Esophagus squamous epithelium (tissue), 5 donors: ENCODE measurements around the gene LRRC56. TPM values are rescaled to one million over a fixed set of nuclear protein-coding genes. Genes with fewer than 3 reads are reported as not detected.

Source experiments
- DNase-seq: peaks from one replicate; lab custom pipeline; 2025; lab: John Stamatoyannopoulos, UW
- H3K27ac ChIP-seq, 4 donors: fragments of 200-600 bp; sonication (generic); one replicate each; pipeline ENCODE4 v1.5.1; 2016 to 2019; ENCODE audit warnings: mild to moderate bottlenecking in 1 of 4
- H3K27me3 ChIP-seq, 4 donors: fragments of 200-600 bp; sonication (generic); 1 replicate in 3 of 4; 2 replicates in 1 of 4; pipeline versions ENCODE4 v1.5.1 to v1.6.0; 2017 to 2021; ENCODE audit warnings: antibody characterized with exemption in 1 of 4
- H3K36me3 ChIP-seq, 3 donors: fragments of 200-600 bp; sonication (generic); one replicate each; pipeline ENCODE4 v1.5.1; 2016 to 2019
- H3K4me1 ChIP-seq, 3 donors: fragments of 200-600 bp; sonication (generic); one replicate each; pipeline ENCODE4 v1.5.1; 2017 to 2019
- H3K4me3 ChIP-seq, 4 donors: fragments of 200-600 bp; sonication (generic); 1 replicate in 3 of 4; 2 replicates in 1 of 4; pipeline ENCODE4 v1.5.1; 2016 to 2019; ENCODE audit warnings: mild to moderate bottlenecking in 2 of 4, moderate library complexity in 1 of 4
- H3K9me3 ChIP-seq, 3 donors: fragments of 200-600 bp; sonication (generic); one replicate each; pipeline ENCODE4 v1.5.1; 2016 to 2019
- CTCF ChIP-seq, 6 experiments: fragments of 450-650 bp in 4 of 6; fragments of 200-600 bp in 2 of 6; sonication (generic) in 2 of 6; IDR thresholded peaks; one replicate each; pipeline ENCODE4 v1.5.1; 2016 to 2019; ENCODE audit warnings: antibody characterized with exemption in 6 of 6, mild to moderate bottlenecking in 4 of 6, moderate library complexity in 4 of 6
- POLR2A ChIP-seq, 4 donors: fragments of 450-650 bp; IDR thresholded peaks; one replicate each; pipeline ENCODE4 v1.6.1; 2017; ENCODE audit warnings: antibody characterized with exemption in 4 of 4, mild to moderate bottlenecking in 4 of 4, moderate library complexity in 3 of 4
- WGBS, 2 donors: methylation state at CpG; one replicate each; pipeline ENCODE4 v1.1.5; 2018; 5-methylcytosine and 5-hydroxymethylcytosine counted together
- intact Hi-C: fragments of 100-400 bp; cut with DNase I; formaldehyde crosslinking; loops from one replicate; pipeline ENCODE4 v1.15.0; 2022
- total RNA-seq, 4 donors: library from RNA; depleted of rRNA; stranded (reverse); fragments of >200 nt; gene quantifications; one replicate each; pipeline ENCODE4 v1.1.0, GENCODE V29; 2016
- donor health status: DM: yes; HTN: yes; CAD: no.

LRRC56 gene
- total RNA-seq, 4 donors from 2014 or later = 0.35 to 2.3 (median 1.2) TPM

- no peak for TF ChIP-seq POLR2A (IDR thresholded peaks at IDR 0.05)
- no peak for TF ChIP-seq CTCF (IDR thresholded peaks at IDR 0.05)
- H3K27me3 ChIP-seq = peaks cover 0 to 64% (median 3%) of the 10 kb centered on the region in 4 donors
- DNase-seq = no peak
- H3K4me3 ChIP-seq = no peak overlapping the region
- intact Hi-C loops = no loop called here
- H3K36me3 ChIP-seq = no peaks in the 10 kb centered on the region
- WGBS, 2 donors = 100% methylated on average over 2 of the region's 12 CpGs; no CpG with 5 or more reads in 1 of the 2 donors
- no peaks in the 10 kb centered on the region for H3K9me3 ChIP-seq
- H3K27ac ChIP-seq = no peak overlapping the region
- peaks cover 15 to 27% (median 20%) of the 10 kb centered on the region in 3 donors for H3K4me1 ChIP-seq
Observed at GRCh38 chr11:551596-551995, 14.3 kb downstream of the LRRC56 start.

GRCh38 chr11:553083-553987 is 16.0 kb downstream of the LRRC56 start:
- Histone ChIP-seq H3K4me3 (no peak overlapping the region), H3K36me3 (no peaks in the 10 kb centered on the region), H3K27ac (no peak overlapping the region), H3K9me3 (no peaks in the 10 kb centered on the region), H3K4me1 (peaks cover 15 to 27% (median 20%) of the 10 kb centered on the region in 3 donors), H3K27me3 (peaks cover 0 to 81% (median 3%) of the 10 kb centered on the region in 4 donors)
- no peak for TF ChIP-seq CTCF (IDR thresholded peaks at IDR 0.05)
- TF ChIP-seq POLR2A (IDR thresholded peaks at IDR 0.05) = no peak
- DNase-seq = no peak
- intact Hi-C loops = no loop called here
- WGBS, 2 donors = 72 to 84% methylated on average over 8 to 16 of the region's 27 CpGs

GRCh38 chr11:553988-554340 is 16.6 kb downstream of the LRRC56 start:
- WGBS, 2 donors = no CpG with 5 or more reads among the region's 11 CpGs
- intact Hi-C loops = no loop called here
- Histone ChIP-seq H3K36me3 (no peaks in the 10 kb centered on the region), H3K4me3 (no peak overlapping the region), H3K27me3 (peaks cover 0 to 88% (median 3%) of the 10 kb centered on the region in 4 donors), H3K27ac (no peak overlapping the region), H3K4me1 (peaks cover 15 to 27% (median 20%) of the 10 kb centered on the region in 3 donors), H3K9me3 (no peaks in the 10 kb centered on the region)
- DNase-seq = no peak
- TF ChIP-seq POLR2A (IDR thresholded peaks at IDR 0.05) (no peak), CTCF (IDR thresholded peaks at IDR 0.05) (no peak)

- Histone ChIP-seq H3K27me3 (peaks cover 0 to 93% (median 3%) of the 10 kb centered on the region in 4 donors), H3K9me3 (no peaks in the 10 kb centered on the region), H3K27ac (no peak overlapping the region), H3K4me3 (peak overlapping the region; percentile 27 to 62 (median 44)), H3K4me1 (peaks cover 15 to 31% (median 20%) of the 10 kb centered on the region in 3 donors), H3K36me3 (no peaks in the 10 kb centered on the region)
- TF ChIP-seq CTCF (IDR thresholded peaks at IDR 0.05) (peak; percentile 52 to 71 (median 64)), POLR2A (IDR thresholded peaks at IDR 0.05) (no peak)
- WGBS, 2 donors = 0% methylated on average over 2 of the region's 60 CpGs; no CpG with 5 or more reads in 1 of the 2 donors
- intact Hi-C loops = loop anchor here (5.0 kb wide), 1 partner anchor 168 kb away; no protein-coding TSS in a partner anchor
- no peak for DNase-seq
Observed at GRCh38 chr11:554428-555226, 17.3 kb downstream of the LRRC56 start.
